Measurements from ENCODE around the gene TRPV6.

Gene TRPV6

GRCh38 chr7:142853739-142854371 is 31.7 kb downstream of the TRPV6 start:
- no peak for TF ChIP-seq GATA1 (IDR thresholded peaks at IDR 0.05; ENCODE audit: low read depth, low read length)
- TF ChIP-seq POLR2A (IDR thresholded peaks at IDR 0.05; ENCODE audit: low read length), result peak; percentile 46

GRCh38 chr7:142851919-142852318 is 33.6 kb downstream of the TRPV6 start:
- TF ChIP-seq GATA1 (IDR thresholded peaks at IDR 0.05; ENCODE audit: low read depth, low read length) (no peak), POLR2A (IDR thresholded peaks at IDR 0.05; ENCODE audit: low read length) (no peak)

More at GRCh38 chr7:142853739-142854371, 31.7 kb downstream of the TRPV6 start:
- DNase-seq, result peak; percentile 82 to 86

GRCh38 chr7:142851269-142851668 is 34.3 kb downstream of the TRPV6 start:
- DNase-seq, result no peak
- TF ChIP-seq GATA1 (IDR thresholded peaks at IDR 0.05; ENCODE audit: low read depth, low read length) (no peak), POLR2A (IDR thresholded peaks at IDR 0.05; ENCODE audit: low read length) (no peak)

More at GRCh38 chr7:142851919-142852318, 33.6 kb downstream of the TRPV6 start:
- DNase-seq, result no peak

GRCh38 chr7:142847353-142847752 is 38.2 kb downstream of the TRPV6 start:
- TF ChIP-seq GATA1 (IDR thresholded peaks at IDR 0.05; ENCODE audit: low read depth, low read length) (no peak), POLR2A (IDR thresholded peaks at IDR 0.05; ENCODE audit: low read length) (no peak)
- no peak for DNase-seq

- TF ChIP-seq POLR2A (IDR thresholded peaks at IDR 0.05; ENCODE audit: low read length) (no peak), GATA1 (IDR thresholded peaks at IDR 0.05; ENCODE audit: low read depth, low read length) (no peak)
- peak in 1 of 2 experiments; percentile 56 for DNase-seq
Measured at GRCh38 chr7:142842251-142842766, 43.2 kb downstream of the TRPV6 start.

- peak; percentile 94 to 98 for DNase-seq
- TF ChIP-seq POLR2A (IDR thresholded peaks at IDR 0.05; ENCODE audit: low read length) (peak; percentile 28), GATA1 (IDR thresholded peaks at IDR 0.05; ENCODE audit: low read depth, low read length) (peak; percentile 49)
Measured at GRCh38 chr7:142838461-142839213, 46.9 kb downstream of the TRPV6 start.

GRCh38 chr7:142836426-142836825 is 49.1 kb downstream of the TRPV6 start:
- DNase-seq, result no peak
- TF ChIP-seq POLR2A (IDR thresholded peaks at IDR 0.05; ENCODE audit: low read length) (no peak), GATA1 (IDR thresholded peaks at IDR 0.05; ENCODE audit: low read depth, low read length) (no peak)

GRCh38 chr7:142835487-142835886 is 50.1 kb downstream of the TRPV6 start:
- DNase-seq, result peak; percentile 36 to 47
- TF ChIP-seq POLR2A (IDR thresholded peaks at IDR 0.05; ENCODE audit: low read length) (no peak), GATA1 (IDR thresholded peaks at IDR 0.05; ENCODE audit: low read depth, low read length) (no peak)

GRCh38 chr7:142833174-142834048 is 52.1 kb downstream of the TRPV6 start:
- TF ChIP-seq GATA1 (IDR thresholded peaks at IDR 0.05; ENCODE audit: low read depth, low read length) (no peak), POLR2A (IDR thresholded peaks at IDR 0.05; ENCODE audit: low read length) (peak; percentile 34)

GRCh38 chr7:142832417-142832816 is 53.1 kb downstream of the TRPV6 start:
- TF ChIP-seq POLR2A (IDR thresholded peaks at IDR 0.05; ENCODE audit: low read length) (no peak), GATA1 (IDR thresholded peaks at IDR 0.05; ENCODE audit: low read depth, low read length) (no peak)
- peak; percentile 67 to 71 for DNase-seq

More at GRCh38 chr7:142833174-142834048, 52.1 kb downstream of the TRPV6 start:
- DNase-seq, result peak; percentile 86 to 89

- TF ChIP-seq GATA1 (IDR thresholded peaks at IDR 0.05; ENCODE audit: low read depth, low read length) (no peak), POLR2A (IDR thresholded peaks at IDR 0.05; ENCODE audit: low read length) (no peak)
- no peak for DNase-seq
Measured at GRCh38 chr7:142827951-142828500, 57.5 kb downstream of the TRPV6 start.

- DNase-seq, result no peak
- TF ChIP-seq POLR2A (IDR thresholded peaks at IDR 0.05; ENCODE audit: low read length) (no peak), GATA1 (IDR thresholded peaks at IDR 0.05; ENCODE audit: low read depth, low read length) (no peak)
Measured at GRCh38 chr7:142822714-142823113, 62.8 kb downstream of the TRPV6 start.
